Measurements from ENCODE around the gene SLC38A2.
"Not testable (repeated sequence)": the region's sequence is repeated elsewhere in the genome, so short reads cannot be mapped to it uniquely, and the experiment has no call there.

Gene SLC38A2

GRCh38 chr12:46349253-46349652, 23.3 kb downstream of the SLC38A2 start:
- no peak for DNase-seq (ENCODE audit: low read depth)
- H3K4me3 ChIP-seq (ENCODE audit: low read depth, low read length) = no peak overlapping the region
- no peak for TF ChIP-seq CTCF (IDR thresholded peaks at IDR 0.05; ENCODE audit: low read depth, low read length, missing control alignments)
- in situ Hi-C loops (cut with HindIII; ENCODE audit: low sequenced_read_pairs) = no loop called here

- in situ Hi-C loops (cut with HindIII; ENCODE audit: low sequenced_read_pairs) = no loop called here
- no peak overlapping the region for H3K4me3 ChIP-seq (ENCODE audit: low read depth, low read length)
- no peak for DNase-seq (ENCODE audit: low read depth)
- TF ChIP-seq CTCF (IDR thresholded peaks at IDR 0.05; ENCODE audit: low read depth, low read length, missing control alignments) = no peak
Measured at GRCh38 chr12:46343118-46343852, 29.3 kb downstream of the SLC38A2 start.

GRCh38 chr12:46342562-46343033, 30.0 kb downstream of the SLC38A2 start:
- no peak overlapping the region for H3K4me3 ChIP-seq (ENCODE audit: low read depth, low read length)
- TF ChIP-seq CTCF (IDR thresholded peaks at IDR 0.05; ENCODE audit: low read depth, low read length, missing control alignments) = peak; percentile 46
- no peak for DNase-seq (ENCODE audit: low read depth)
- in situ Hi-C loops (cut with HindIII; ENCODE audit: low sequenced_read_pairs) = no loop called here

GRCh38 chr12:46339051-46339450, 33.5 kb downstream of the SLC38A2 start:
- no peak for DNase-seq (ENCODE audit: low read depth)
- in situ Hi-C loops (cut with HindIII; ENCODE audit: low sequenced_read_pairs) = no loop called here
- no peak for TF ChIP-seq CTCF (IDR thresholded peaks at IDR 0.05; ENCODE audit: low read depth, low read length, missing control alignments)
- H3K4me3 ChIP-seq (ENCODE audit: low read depth, low read length) = no peak overlapping the region

GRCh38 chr12:46332260-46332659, 40.3 kb downstream of the SLC38A2 start:
- no peak for TF ChIP-seq CTCF (IDR thresholded peaks at IDR 0.05; ENCODE audit: low read depth, low read length, missing control alignments)
- DNase-seq (ENCODE audit: low read depth) = no peak
- no peak overlapping the region for H3K4me3 ChIP-seq (ENCODE audit: low read depth, low read length)
- in situ Hi-C loops (cut with HindIII; ENCODE audit: low sequenced_read_pairs) = no loop called here

- in situ Hi-C loops (cut with HindIII; ENCODE audit: low sequenced_read_pairs); DNase-seq (ENCODE audit: low read depth); H3K4me3 ChIP-seq (ENCODE audit: low read depth, low read length): not testable (repeated sequence)
Measured at GRCh38 chr12:46325075-46325474, 47.5 kb downstream of the SLC38A2 start.

- no peak for TF ChIP-seq CTCF (IDR thresholded peaks at IDR 0.05; ENCODE audit: low read depth, low read length, missing control alignments)
- in situ Hi-C loops (cut with HindIII; ENCODE audit: low sequenced_read_pairs) = no loop called here
- H3K4me3 ChIP-seq (ENCODE audit: low read depth, low read length) = no peak overlapping the region
- no peak for DNase-seq (ENCODE audit: low read depth)
Measured at GRCh38 chr12:46320731-46321130, 51.8 kb downstream of the SLC38A2 start.
